C4-2B (cell line): ENCODE measurements around the gene BMAL2.

Experiments
- H3K27ac ChIP-seq: fragments of 450-650 bp; 2 replicates; pipeline ENCODE4 v1.5.1; 2017
- CTCF ChIP-seq: fragments of 450-650 bp; conservative IDR thresholded peaks from 2 replicates; pipeline ENCODE4 v1.5.1; 2017; ENCODE audit warnings: mild to moderate bottlenecking
- ZFX ChIP-seq: fragments of 450-650 bp; IDR thresholded peaks from 2 replicates; pipeline ENCODE4 v1.6.1; 2017

The BMAL2 gene

GRCh38 chr12:27319409-27319808, 13.2 kb upstream of the BMAL2 start:
- TF ChIP-seq CTCF (no peak), ZFX (no peak)
- H3K27ac ChIP-seq = no peak overlapping the region

GRCh38 chr12:27319848-27320247, 12.8 kb upstream of the BMAL2 start:
- no peak for TF ChIP-seq ZFX
- no peak for TF ChIP-seq CTCF

GRCh38 chr12:27324530-27324929, 8.1 kb upstream of the BMAL2 start:
- no peak overlapping the region for H3K27ac ChIP-seq
- TF ChIP-seq CTCF (no peak), ZFX (no peak)

More at GRCh38 chr12:27319848-27320247, 12.8 kb upstream of the BMAL2 start:
- no peak overlapping the region for H3K27ac ChIP-seq

GRCh38 chr12:27330846-27331245, 1.8 kb upstream of the BMAL2 start:
- TF ChIP-seq CTCF (no peak), ZFX (no peak)
- H3K27ac ChIP-seq = no peak overlapping the region

DNA sequence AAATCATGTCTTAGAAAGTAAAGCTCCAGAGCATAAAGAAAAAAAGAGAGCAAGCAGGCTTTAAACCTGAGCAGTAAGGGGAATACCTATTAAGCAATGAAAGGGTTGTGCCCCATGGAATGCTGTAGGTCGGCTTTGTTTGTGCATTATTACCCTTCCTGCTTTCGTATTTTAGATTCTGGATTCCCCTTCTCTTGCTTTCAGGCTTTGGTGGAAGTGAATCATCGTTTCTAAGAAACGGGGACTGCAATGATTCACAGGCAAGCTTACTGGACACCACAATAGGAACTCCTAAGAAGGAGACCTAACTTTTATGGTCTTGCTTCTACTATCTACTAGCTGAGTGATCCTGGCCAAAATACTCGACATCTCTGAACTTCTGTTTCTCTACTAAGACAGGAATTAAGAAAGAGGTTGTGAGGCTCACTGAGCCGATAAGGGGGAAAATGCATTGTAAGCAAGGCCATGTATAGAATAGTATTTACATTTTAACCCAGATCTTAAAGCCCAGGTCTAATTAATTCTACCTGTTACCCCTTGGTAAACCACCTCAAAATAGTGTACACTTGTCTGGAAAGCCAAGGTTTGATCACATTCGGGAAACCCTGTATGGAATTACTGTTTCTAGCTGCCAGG, 1.2 kb upstream of the BMAL2 start:
- no peak for TF ChIP-seq CTCF
- no peak for TF ChIP-seq ZFX
- H3K27ac ChIP-seq = no peak overlapping the region

- TF ChIP-seq CTCF (no peak), ZFX (no peak)
- H3K27ac ChIP-seq = peak overlapping the region; percentile 56
Observed at GRCh38 chr12:27331927-27332324, 710 bp upstream of the BMAL2 start.

DNA sequence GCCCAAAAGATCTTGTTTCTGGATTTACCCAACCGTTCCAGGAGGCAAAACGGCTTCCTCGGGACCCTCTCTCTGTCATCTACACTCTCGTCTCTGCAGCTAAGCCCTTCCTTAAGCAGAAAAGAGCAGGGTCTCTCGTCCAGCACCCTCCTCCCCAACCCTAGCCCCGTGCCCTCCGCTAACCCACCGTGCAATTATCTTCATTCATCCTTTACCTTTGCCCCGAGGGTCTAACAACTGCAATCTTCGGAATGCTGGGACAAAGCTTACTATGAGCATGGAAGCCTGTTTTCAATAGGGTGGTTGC, 276 bp upstream of the BMAL2 start:
- peak overlapping the region; percentile 56 for H3K27ac ChIP-seq
- TF ChIP-seq CTCF = no peak
- no peak for TF ChIP-seq ZFX
